ENCODE data around the gene CPPED1. TPM values are rescaled to one million over a fixed set of nuclear protein-coding genes. Genes with fewer than 3 reads are reported as not detected.
"Not testable (repeated sequence)": the region's sequence is repeated elsewhere in the genome, so short reads cannot be mapped to it uniquely, and the experiment has no call there.

CPPED1 gene
- polyA plus RNA-seq, 5 donors: 8.6 to 10.6 (median 10.2) TPM

GRCh38 chr16:12769525-12769924 is 34.2 kb downstream of the CPPED1 start:
- DNase-seq: no peak

GRCh38 chr16:12767897-12768296 is 35.8 kb downstream of the CPPED1 start:
- no peak for DNase-seq

DNA sequence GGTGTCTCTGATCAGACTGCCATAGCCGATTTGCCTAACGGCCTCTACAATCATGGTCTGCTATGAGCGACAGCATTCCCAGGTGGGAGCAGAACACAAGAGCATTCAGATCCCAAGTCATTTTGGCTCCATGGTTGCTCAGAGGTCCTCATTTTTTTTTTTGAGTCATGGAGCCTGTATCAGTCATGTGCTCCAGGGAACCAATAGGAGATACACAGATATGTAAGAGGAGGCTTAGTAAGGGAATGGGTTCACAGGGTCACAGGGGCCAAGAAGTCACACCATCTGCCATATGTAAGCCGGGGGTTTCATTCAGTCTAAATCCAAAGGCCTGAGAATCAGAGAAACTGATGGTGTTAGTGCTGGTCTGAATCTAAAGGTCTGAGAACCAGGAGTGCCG is 36.8 kb downstream of the CPPED1 start:
- no peak for DNase-seq

DNA sequence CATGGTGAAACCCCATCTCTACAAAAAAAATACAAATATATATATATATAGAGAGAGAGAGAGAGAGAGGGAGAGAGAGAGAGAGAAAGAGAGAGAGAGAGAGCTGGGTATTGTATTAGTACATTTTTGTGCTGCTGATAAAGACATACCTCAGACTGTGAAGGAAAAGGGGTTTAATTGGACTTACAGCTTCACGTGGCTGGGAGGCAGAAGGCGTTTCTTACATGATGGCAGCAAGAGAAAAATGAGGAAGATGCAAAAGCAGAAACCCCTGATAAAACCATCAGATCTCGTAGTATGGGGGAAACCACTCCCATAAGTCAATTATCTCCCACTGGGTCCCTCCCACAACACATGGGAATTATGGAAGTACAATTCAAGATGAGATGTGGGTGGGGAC is 37.5 kb downstream of the CPPED1 start:
- DNase-seq: not testable (repeated sequence)

DNA sequence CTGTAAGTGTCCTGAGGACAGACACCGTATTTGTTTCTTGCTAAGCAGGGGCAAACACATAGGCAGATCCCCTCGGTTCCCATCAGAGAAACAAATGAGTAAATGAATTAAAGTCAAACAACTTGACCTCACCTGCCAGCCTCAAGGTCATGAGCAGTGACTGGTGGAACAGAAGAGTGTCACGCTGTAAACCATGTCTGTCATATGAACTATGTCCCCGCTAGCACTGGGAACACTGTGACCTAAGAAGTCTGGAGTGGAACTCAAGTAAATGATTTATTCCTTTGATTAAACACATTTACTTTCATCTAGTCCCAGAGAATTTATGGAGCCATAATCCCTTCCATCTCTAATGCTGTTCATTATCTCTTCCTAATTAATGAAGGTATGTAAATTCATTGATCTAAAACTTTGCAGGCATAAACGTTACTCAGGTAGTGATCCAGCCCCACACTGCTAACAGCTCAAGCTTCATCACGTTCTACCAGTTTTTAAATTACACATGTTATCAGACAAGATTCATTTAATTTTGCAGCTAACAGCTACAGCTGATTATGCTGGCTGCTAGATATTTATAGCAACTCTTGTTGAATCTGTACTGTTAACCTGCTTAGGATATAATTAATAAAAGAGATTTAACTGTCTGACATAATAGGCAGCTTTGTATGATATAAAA is 38.7 kb downstream of the CPPED1 start:
- no peak for DNase-seq

DNA sequence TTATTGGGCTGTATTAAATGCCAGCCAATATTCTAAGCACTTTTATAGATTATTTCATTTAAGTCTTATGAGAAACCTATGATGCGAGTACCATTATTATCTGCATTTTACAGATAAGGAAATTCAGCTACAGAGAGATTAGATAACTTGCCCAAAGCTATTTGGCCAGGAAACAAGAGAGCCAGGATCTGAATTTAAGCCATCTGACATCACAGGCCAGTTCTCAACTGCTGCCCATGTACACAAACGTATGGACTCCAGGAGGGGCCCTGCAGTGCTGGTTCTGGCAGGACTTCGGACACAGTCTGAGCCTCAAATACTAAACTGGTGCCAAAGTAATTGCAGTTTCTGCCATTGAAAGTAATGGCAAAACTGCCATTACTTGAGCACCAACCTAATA is 40.2 kb downstream of the CPPED1 start:
- no peak for DNase-seq

- DNase-seq: no peak
Measured at GRCh38 chr16:12760819-12761611, 42.7 kb downstream of the CPPED1 start.

- DNase-seq: no peak
Measured at GRCh38 chr16:12758670-12759558, 44.8 kb downstream of the CPPED1 start.

- DNase-seq: no peak
Measured at GRCh38 chr16:12758031-12758669, 45.5 kb downstream of the CPPED1 start.

GRCh38 chr16:12757546-12757945 is 46.1 kb downstream of the CPPED1 start:
- DNase-seq: no peak

DNA sequence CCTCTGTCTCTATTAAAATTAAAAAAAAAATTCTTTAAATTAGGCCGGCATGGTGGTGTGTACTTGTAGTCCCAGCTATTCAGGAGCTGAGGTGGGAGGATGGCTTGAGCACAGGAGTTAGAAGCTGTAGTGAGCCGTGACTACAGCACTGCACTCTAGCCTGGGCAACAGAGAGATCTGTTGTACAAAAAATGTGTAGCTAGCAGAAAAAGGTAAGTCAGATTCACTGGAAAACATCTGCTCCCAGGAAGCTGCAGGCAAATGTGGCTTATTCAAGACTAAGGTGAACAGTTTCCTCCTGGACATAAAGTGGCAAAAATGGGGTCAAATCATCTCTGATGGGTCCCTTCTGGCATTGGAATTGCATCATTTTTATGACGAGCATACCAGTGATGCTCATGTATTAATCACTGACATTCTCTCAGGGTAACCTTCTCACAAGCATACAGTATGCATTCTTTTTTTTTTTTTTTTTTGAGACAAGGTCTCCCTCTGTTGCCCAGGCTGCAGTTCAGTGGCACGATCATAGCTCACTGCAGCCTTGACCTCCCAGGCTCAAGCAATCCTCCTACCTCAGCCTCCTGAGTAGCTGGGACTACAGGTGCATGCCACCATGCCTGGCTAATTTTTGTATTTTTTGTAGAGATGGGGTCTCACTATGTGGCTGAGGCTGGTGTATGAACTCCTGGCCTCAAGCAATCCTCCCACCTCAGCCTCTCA is 48.7 kb downstream of the CPPED1 start:
- DNase-seq: no peak

GRCh38 chr16:12753203-12754023 is 50.3 kb downstream of the CPPED1 start:
- no peak for DNase-seq

- DNase-seq: no peak
Measured at GRCh38 chr16:12752159-12752558, 51.5 kb downstream of the CPPED1 start.

GRCh38 chr16:12750554-12750918 is 53.2 kb downstream of the CPPED1 start:
- no peak for DNase-seq

- no peak for DNase-seq
Measured at GRCh38 chr16:12749076-12749475, 54.6 kb downstream of the CPPED1 start.

DNA sequence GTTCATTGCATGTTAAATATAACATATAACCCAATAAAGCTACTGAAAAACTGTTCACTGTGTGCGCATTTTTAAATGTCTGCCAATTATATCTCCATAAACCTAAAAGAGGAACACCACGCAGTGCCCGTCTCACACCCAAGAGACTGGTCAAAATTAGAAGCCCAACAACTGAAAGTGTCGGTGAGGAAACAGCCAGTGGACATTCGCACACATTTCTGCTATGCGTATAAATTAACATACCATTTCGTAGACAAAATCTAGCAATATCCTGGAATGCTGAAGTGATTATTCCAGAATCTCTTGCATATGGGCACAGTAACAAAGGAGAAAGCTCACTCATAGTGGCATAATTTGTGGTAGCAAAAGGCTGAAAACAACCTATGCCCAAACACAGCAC is 55.9 kb downstream of the CPPED1 start:
- no peak for DNase-seq

GRCh38 chr16:12747261-12747660 is 56.4 kb downstream of the CPPED1 start:
- DNase-seq: no peak

DNA sequence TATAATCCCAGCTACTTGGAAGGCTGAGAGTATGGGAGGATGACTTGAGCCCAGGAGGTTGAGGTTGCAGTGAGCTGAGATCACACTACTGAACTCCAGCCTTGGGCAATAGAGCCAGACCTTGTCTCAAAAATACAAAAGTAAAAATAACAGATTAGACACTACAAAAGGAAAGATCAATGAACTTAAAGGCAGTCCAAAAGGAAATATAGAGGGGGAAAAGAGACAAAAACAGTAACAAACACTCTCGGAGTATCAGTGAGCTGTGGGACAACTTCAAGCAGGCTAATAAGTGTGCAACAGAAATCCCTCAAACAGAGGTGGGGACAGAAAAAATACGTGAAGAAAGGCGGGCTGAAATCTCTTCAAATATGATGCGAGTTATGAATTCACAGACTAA is 58.8 kb downstream of the CPPED1 start:
- DNase-seq: no peak

DNA sequence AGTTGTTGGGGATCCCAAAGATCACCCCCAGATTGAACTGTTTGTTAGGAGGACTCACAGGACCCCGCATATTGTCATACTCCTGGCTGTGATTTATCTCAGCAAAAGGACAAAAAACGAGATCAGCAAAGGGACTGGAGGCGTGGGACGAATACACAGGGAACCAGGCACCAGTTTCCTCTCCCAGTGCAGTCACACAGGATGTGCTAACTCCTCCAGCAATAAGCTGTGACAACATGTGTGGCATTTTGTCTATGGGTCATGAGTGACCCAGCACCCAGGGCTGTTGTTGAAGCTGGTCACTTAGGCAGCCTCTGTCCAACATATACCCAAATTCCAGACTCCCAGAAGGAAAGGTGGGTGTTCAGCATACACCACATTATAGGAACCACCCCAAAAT is 60.9 kb downstream of the CPPED1 start:
- DNase-seq: no peak

DNA sequence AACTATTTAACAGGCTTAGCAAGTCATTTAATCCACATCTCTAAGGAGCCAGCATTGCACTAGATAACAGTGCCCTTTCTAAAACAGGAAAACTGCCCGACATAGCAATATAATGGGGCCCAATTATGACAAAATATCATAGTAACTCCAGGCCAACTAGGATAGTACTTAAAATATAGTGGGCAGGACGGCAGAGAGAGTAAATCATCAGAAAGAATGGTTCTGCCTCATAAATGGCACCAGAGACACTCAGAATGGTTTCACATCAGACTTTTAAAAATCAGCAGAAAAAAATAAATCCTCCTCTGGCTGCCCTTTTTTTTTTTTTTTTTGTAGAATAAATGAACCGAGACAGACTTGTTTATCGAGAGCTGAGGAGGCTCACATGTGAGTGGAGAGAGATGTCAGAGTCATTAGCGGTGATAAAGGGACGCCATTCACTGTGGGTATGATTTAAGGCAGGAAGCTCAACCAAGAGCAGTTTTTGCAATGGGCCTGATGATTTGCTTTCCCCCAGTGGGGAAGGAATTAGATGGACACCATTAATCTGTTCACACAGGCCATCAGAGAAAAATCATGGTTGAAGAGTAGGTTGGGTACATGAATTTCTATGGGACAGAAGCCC is 62.6 kb downstream of the CPPED1 start:
- no peak for DNase-seq
